Jurkat, Clone E6-1 (cell line): ENCODE data around the gene TWSG1.
"Not testable (repeated sequence)": the region's sequence is repeated elsewhere in the genome, so short reads cannot be mapped to it uniquely, and the experiment has no call there.

Experiments used
- DNase-seq: peaks from one replicate; pipeline ENCODE4 v3.0.0-alpha.2; 2011; ENCODE audit warnings: low read depth, low spot score
- H3K4me3 ChIP-seq: 2 replicates; pipeline ENCODE4 v1.5.1; 2011; ENCODE audit warnings: mild to moderate bottlenecking, low read length, control low read depth, moderate library complexity

TWSG1 gene

GRCh38 chr18:9418047-9418690 is 83.6 kb downstream of the TWSG1 start:
- no peak for DNase-seq
- no peak overlapping the region for H3K4me3 ChIP-seq

- no peak for DNase-seq
- H3K4me3 ChIP-seq = no peak overlapping the region
Observed at GRCh38 chr18:9419956-9420631, 85.5 kb downstream of the TWSG1 start.

DNA sequence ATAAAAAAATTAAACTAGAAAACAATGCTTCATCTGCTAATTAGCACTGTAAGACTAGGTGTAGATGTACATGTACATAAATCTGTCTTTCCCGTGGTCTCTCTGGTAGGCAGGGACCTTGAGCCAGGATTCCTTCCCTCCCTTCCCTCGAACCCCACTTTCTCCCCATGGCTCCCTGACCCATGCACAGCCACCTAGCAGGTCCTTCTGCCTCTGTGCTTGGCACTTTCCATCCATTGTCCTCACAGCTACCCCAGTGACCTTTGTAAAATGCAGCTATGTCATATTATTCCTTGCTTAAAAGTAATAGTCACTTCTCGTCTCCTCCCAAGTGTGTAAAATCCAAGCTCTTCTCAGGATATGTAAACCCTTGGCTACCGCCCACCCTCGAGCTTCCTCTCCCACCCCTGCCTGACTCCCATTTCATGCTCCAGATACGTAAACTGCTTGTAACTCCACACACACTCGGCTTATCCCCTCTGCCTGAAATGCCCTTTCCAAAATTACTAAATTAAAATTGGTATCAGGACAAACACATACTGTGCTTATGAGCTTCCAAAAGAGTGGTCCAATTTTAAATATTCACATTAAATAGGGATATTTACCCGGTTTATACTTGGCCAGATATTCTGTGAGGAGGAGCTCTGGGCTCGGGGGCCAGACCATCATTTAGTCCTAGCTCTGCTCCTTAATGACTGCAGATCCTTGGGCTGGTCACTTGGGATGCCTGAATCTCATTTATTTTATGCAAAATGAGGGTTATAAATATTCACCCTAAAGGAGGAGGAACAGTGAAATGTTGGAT is 86.7 kb downstream of the TWSG1 start:
- no peak overlapping the region for H3K4me3 ChIP-seq
- DNase-seq = no peak

- no peak overlapping the region for H3K4me3 ChIP-seq
- DNase-seq = no peak
Observed at GRCh38 chr18:9421901-9422327, 87.3 kb downstream of the TWSG1 start.

- no peak for DNase-seq
- no peak overlapping the region for H3K4me3 ChIP-seq
Observed at GRCh38 chr18:9422816-9423519, 88.4 kb downstream of the TWSG1 start.

DNA sequence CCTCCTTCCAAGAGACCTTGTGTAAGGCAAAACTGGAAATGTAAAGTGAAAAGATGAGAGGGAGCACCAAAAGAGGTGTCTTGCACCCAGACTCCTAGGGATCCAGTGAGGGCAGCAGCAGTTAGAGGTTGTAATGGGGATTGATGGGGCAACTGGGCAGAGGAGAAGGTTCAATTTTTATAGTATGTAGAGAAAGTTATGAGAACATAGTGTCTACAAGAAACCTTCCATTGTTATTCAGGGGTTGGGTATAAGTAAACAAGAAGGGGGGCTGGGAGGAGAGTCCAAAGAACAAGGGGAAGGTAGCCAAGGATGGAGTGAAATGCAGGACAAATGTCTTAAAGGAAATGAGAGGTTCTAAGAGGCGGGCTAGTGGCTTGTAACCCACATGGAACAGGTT is 89.1 kb downstream of the TWSG1 start:
- H3K4me3 ChIP-seq, DNase-seq: not testable (repeated sequence)

- DNase-seq = not testable (repeated sequence)
Observed at GRCh38 chr18:9424235-9424634, 89.7 kb downstream of the TWSG1 start.

DNA sequence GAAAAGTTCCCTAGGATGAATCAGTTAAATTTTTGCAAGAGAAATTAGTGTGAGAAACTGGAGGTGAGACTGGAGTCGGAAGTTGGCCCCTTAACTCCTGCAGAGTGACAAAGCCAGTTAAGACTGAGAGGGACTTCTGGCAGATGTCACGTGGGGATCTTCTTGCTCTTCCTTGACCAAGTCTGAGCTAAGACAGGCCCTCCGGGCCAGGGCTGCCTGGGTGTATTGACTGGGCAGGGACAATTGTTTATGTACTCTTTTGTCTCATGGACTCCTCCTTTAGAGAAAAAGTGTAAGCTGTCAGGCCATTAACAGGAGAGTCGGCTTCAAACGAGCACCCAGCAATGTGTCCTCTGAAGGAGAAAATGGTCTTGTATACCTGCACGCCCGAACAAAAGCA is 92.2 kb downstream of the TWSG1 start:
- no peak overlapping the region for H3K4me3 ChIP-seq
- no peak for DNase-seq

More at GRCh38 chr18:9424235-9424634, 89.7 kb downstream of the TWSG1 start:
- not testable (repeated sequence) for H3K4me3 ChIP-seq

DNA sequence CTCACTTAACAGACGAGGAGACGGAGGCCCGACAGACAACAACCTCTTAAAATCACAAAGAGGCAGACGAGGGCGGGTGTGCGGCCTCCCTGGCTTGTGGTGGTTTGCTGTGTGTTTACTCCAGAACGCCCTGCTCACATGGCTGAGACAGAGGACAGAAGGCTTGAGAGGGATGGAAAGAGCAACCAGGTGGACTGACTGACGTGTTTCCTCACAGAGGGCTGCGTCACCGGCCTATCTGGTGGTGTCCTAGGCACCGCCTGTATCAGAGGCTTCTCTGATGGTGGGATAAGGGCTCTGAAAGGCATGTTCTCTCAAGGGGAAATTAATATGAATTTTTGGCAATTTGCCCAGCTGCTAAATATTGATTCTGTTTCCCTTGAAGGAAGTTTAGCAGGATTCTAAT is 93.7 kb downstream of the TWSG1 start:
- no peak overlapping the region for H3K4me3 ChIP-seq
- no peak for DNase-seq

GRCh38 chr18:9428862-9429661 is 94.5 kb downstream of the TWSG1 start:
- DNase-seq = no peak
- no peak overlapping the region for H3K4me3 ChIP-seq

GRCh38 chr18:9429662-9429993 is 95.1 kb downstream of the TWSG1 start:
- H3K4me3 ChIP-seq = no peak overlapping the region
- no peak for DNase-seq

- not testable (repeated sequence) for H3K4me3 ChIP-seq, DNase-seq
Observed at GRCh38 chr18:9430315-9430714, 95.7 kb downstream of the TWSG1 start.

DNA sequence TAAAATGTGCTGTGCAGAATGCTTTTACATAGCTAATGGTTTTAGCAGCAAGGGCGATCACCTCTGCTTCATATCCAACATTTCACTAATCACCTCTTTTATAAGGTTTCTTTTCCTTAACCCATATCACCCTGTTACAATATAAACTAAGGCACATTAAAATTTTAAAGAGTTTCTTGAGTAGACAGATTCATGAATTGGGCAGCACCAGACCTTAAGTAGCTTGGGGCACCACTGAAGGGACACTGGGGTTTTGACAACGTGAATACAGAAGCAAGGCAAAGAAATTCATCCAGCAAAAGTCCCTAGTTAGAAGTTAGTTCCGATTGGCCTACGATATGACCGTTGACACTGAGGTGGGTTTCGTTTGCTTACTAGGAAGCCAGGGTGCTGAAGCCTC is 96.7 kb downstream of the TWSG1 start:
- no peak overlapping the region for H3K4me3 ChIP-seq
- DNase-seq = no peak

DNA sequence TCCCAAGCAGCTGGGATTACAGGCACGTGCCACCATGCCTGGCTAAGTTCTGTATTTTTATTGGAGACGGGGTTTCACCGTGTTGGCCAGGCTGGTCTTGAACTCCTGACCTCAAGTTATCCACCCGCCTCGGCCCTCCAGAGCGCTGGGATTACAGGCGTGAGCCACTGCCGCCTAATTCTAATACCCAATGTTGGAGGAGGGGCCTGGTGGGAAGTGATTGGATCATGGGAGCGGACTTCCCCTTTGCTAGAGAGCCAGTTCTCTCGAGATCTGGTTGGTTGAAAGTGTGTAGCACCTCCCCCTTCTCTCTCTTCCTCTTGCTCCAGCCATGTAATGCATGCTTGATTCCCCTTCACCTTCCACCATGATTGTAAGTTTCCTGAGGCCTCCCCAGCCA is 98.5 kb downstream of the TWSG1 start:
- not testable (repeated sequence) for H3K4me3 ChIP-seq, DNase-seq

DNA sequence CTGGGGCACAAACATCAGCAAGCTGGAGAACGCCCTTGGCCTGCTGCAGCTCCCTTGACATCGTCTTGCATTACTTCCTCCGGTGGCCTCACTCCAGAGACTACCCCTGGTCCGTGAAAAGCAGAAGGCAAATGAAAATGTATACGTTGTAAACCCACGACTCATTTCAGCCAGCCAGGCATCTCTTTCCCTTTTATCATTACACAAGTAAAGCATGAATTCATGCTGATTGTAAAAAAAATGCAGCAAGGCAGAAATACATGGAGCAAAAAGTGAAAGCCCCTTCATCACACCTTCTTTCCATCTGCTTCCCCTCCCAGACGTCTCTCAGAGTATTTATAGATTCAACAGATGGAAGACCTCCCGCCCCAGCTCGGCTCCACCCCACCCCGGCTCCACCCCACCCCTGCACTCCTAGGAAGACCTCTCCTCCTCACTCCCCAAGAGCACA is 99.1 kb downstream of the TWSG1 start:
- no peak for DNase-seq
- no peak overlapping the region for H3K4me3 ChIP-seq

DNA sequence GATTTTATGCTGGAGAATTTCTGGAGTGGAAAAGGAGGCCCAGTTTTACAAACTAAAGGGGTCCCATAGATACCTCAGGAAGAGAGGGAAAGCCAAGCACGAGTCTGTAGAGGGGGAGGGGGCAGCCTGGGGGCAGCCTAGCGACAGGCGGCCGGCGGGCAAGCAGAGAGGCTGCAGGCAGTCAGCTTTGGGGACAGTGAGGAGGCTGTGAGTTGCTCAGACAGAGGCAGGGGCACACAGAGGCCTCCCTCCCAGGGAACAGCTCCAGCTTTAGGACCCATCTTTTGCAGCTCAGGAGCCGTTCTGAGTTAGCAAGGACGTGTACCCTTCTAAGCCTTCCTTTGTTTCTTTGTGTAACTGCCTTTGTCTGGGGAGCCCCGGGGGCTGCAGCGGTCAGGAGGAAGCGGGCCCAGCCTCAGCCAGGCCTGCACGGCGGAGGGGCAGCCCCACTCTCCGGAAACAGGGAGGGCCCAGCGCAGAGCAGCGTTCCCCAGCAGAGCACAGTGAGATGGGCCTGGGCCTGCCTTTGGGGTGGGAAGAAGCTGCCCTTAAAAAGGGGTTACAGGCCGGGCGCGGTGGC is 99.6 kb downstream of the TWSG1 start:
- DNase-seq = no peak
- no peak overlapping the region for H3K4me3 ChIP-seq

- H3K4me3 ChIP-seq = no peak overlapping the region
- DNase-seq = no peak
Observed at GRCh38 chr18:9435041-9435440, 100.5 kb downstream of the TWSG1 start.

- DNase-seq = no peak
- H3K4me3 ChIP-seq = no peak overlapping the region
Observed at GRCh38 chr18:9436206-9436929, 101.8 kb downstream of the TWSG1 start.
